ES-I3 (cell line): ENCODE results near the gene CCDC33.

Experiments
- H3K36me3 ChIP-seq: 2 replicates; pipeline ENCODE4 v1.6.1; 2013; ENCODE audit warnings: mild to moderate bottlenecking, low read length, control low read depth, moderate library complexity; ENCODE audit not compliant: insufficient read depth
- H3K4me1 ChIP-seq: 2 replicates; pipeline ENCODE4 v1.6.1; 2013; ENCODE audit warnings: mild to moderate bottlenecking, control low read depth, low read length; ENCODE audit not compliant: insufficient read depth
- H3K9ac ChIP-seq: 2 replicates; pipeline ENCODE4 v1.6.1; 2013; ENCODE audit warnings: low read depth, mild to moderate bottlenecking, low read length, moderate library complexity
- H3K9me3 ChIP-seq: 2 replicates; pipeline ENCODE4 v1.6.1; 2013; ENCODE audit warnings: mild to moderate bottlenecking, low read length, moderate library complexity; ENCODE audit not compliant: control insufficient read depth, insufficient read depth

The CCDC33 gene

GRCh38 chr15:74374648-74375302, 138.6 kb downstream of the CCDC33 start:
- no peaks in the 10 kb centered on the region for H3K9me3 ChIP-seq
- H3K36me3 ChIP-seq: no peaks in the 10 kb centered on the region
- H3K4me1 ChIP-seq: peaks cover 25% of the 10 kb centered on the region
- H3K9ac ChIP-seq: peak overlapping the region; percentile 46

GRCh38 chr15:74375303-74375693, 139.2 kb downstream of the CCDC33 start:
- no peaks in the 10 kb centered on the region for H3K9me3 ChIP-seq
- H3K36me3 ChIP-seq: no peaks in the 10 kb centered on the region
- H3K4me1 ChIP-seq: peaks cover 25% of the 10 kb centered on the region
- H3K9ac ChIP-seq: peak overlapping the region; percentile 46; the same call in 1 of the 2 replicates

GRCh38 chr15:74376226-74376625, 140.1 kb downstream of the CCDC33 start:
- Histone ChIP-seq H3K9me3 (no peaks in the 10 kb centered on the region), H3K4me1 (peaks cover 25% of the 10 kb centered on the region), H3K9ac (no peak overlapping the region), H3K36me3 (no peaks in the 10 kb centered on the region)

GRCh38 chr15:74376825-74377581, 140.9 kb downstream of the CCDC33 start:
- Histone ChIP-seq H3K36me3 (no peaks in the 10 kb centered on the region), H3K9ac (no peak overlapping the region), H3K9me3 (no peaks in the 10 kb centered on the region), H3K4me1 (peaks cover 19% of the 10 kb centered on the region)

GRCh38 chr15:74377831-74378766, 142.0 kb downstream of the CCDC33 start:
- no peak overlapping the region for H3K9ac ChIP-seq

GRCh38 chr15:74378848-74379247, 142.7 kb downstream of the CCDC33 start:
- no peaks in the 10 kb centered on the region for H3K36me3 ChIP-seq
- H3K9ac ChIP-seq: no peak overlapping the region
- H3K4me1 ChIP-seq: peaks cover 12% of the 10 kb centered on the region
- no peaks in the 10 kb centered on the region for H3K9me3 ChIP-seq

More at GRCh38 chr15:74377831-74378766, 142.0 kb downstream of the CCDC33 start:
- Histone ChIP-seq H3K36me3 (no peaks in the 10 kb centered on the region), H3K4me1 (peaks cover 15% of the 10 kb centered on the region), H3K9me3 (no peaks in the 10 kb centered on the region)

- no peaks in the 10 kb centered on the region for H3K36me3 ChIP-seq
- H3K9ac ChIP-seq: no peak overlapping the region
- H3K4me1 ChIP-seq: peaks cover 13% of the 10 kb centered on the region; the same call in 1 of the 2 replicates
- H3K9me3 ChIP-seq: no peaks in the 10 kb centered on the region
Observed at GRCh38 chr15:74380361-74381189, 144.4 kb downstream of the CCDC33 start.

- peaks cover 17% of the 10 kb centered on the region; the same call in 1 of the 2 replicates for H3K4me1 ChIP-seq
- no peak overlapping the region for H3K9ac ChIP-seq
- H3K36me3 ChIP-seq: no peaks in the 10 kb centered on the region
- no peaks in the 10 kb centered on the region for H3K9me3 ChIP-seq
Observed at GRCh38 chr15:74381190-74381453, 145.0 kb downstream of the CCDC33 start.

GRCh38 chr15:74381481-74381880, 145.4 kb downstream of the CCDC33 start:
- H3K4me1 ChIP-seq: peaks cover 21% of the 10 kb centered on the region; the same call in 1 of the 2 replicates
- no peaks in the 10 kb centered on the region for H3K36me3 ChIP-seq
- H3K9me3 ChIP-seq: no peaks in the 10 kb centered on the region
- no peak overlapping the region for H3K9ac ChIP-seq

GRCh38 chr15:74382004-74382816, 146.1 kb downstream of the CCDC33 start:
- no peaks in the 10 kb centered on the region for H3K36me3 ChIP-seq
- peaks cover 28% of the 10 kb centered on the region; the same call in 1 of the 2 replicates for H3K4me1 ChIP-seq
- H3K9me3 ChIP-seq: no peaks in the 10 kb centered on the region
- no peak overlapping the region for H3K9ac ChIP-seq

- H3K9me3 ChIP-seq: no peaks in the 10 kb centered on the region
- no peaks in the 10 kb centered on the region for H3K36me3 ChIP-seq
- no peak overlapping the region for H3K9ac ChIP-seq
- H3K4me1 ChIP-seq: peaks cover 32% of the 10 kb centered on the region; the same call in 1 of the 2 replicates
Observed at GRCh38 chr15:74383286-74383685, 147.2 kb downstream of the CCDC33 start.

GRCh38 chr15:74383695-74384565, 147.8 kb downstream of the CCDC33 start:
- no peaks in the 10 kb centered on the region for H3K36me3 ChIP-seq
- H3K9me3 ChIP-seq: no peaks in the 10 kb centered on the region
- H3K4me1 ChIP-seq: peaks cover 32% of the 10 kb centered on the region
- no peak overlapping the region for H3K9ac ChIP-seq
